Measurements from ENCODE around the gene IQCE.
A peak's percentile ranks its signal among the peaks of the same experiment; 100 is the strongest.

The IQCE gene

DNA sequence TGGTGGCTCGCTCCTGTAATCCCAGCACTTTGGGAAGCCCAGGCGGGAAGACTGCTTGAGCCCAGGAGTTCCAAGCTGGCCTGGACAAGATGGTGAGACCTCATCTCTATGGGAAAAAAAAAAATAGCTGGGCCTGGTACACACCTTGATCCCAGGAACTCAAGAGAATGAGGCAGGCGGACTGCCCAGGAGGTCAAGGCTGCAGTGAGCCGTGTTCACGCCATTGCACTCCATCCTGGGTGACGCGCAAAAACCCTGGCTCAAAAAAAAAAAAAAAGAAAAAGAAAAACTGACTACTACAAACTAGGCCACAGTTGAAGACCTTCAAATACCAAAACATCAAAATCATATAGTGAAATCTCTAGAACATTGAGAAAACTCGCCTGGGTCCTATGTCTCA lies 7.4 kb upstream of the IQCE start:
- Histone ChIP-seq H3K9me2 (ENCODE audit: low read depth, low read length) (no peaks in the 10 kb centered on the region), H3K4me3 (ENCODE audit: low read depth, low read length, poor library complexity, severe bottlenecking) (no peak overlapping the region), H3K9ac (ENCODE audit: low read length) (no peak overlapping the region), H2AFZ (ENCODE audit: low read length) (no peak overlapping the region), H3K27me3 (ENCODE audit: insufficient read depth, low read length) (no peaks in the 10 kb centered on the region), H3K9me3 (ENCODE audit: low read length) (no peaks in the 10 kb centered on the region), H3F3A (ENCODE audit: insufficient read depth, low read length) (no peaks in the 10 kb centered on the region), H3K27ac (ENCODE audit: low read depth, low read length, poor library complexity, severe bottlenecking) (no peak overlapping the region), H4K20me1 (ENCODE audit: insufficient read depth, low read length) (no peaks in the 10 kb centered on the region), H3K79me2 (ENCODE audit: insufficient read depth, low read length) (no peaks in the 10 kb centered on the region), H3K4me2 (ENCODE audit: low read length) (no peak overlapping the region), H3K4me1 (ENCODE audit: insufficient read depth, low read length, severe bottlenecking) (peaks cover 16% of the 10 kb centered on the region), H3K36me3 (ENCODE audit: insufficient read depth, low read length) (peaks cover 39% of the 10 kb centered on the region)
- TF ChIP-seq, protein P1, sequence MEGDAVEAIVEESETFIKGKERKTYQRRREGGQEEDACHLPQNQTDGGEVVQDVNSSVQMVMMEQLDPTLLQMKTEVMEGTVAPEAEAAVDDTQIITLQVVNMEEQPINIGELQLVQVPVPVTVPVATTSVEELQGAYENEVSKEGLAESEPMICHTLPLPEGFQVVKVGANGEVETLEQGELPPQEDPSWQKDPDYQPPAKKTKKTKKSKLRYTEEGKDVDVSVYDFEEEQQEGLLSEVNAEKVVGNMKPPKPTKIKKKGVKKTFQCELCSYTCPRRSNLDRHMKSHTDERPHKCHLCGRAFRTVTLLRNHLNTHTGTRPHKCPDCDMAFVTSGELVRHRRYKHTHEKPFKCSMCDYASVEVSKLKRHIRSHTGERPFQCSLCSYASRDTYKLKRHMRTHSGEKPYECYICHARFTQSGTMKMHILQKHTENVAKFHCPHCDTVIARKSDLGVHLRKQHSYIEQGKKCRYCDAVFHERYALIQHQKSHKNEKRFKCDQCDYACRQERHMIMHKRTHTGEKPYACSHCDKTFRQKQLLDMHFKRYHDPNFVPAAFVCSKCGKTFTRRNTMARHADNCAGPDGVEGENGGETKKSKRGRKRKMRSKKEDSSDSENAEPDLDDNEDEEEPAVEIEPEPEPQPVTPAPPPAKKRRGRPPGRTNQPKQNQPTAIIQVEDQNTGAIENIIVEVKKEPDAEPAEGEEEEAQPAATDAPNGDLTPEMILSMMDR (IDR thresholded peaks at IDR 0.05; ENCODE audit: low read length), result no peak
- no peak for TF ChIP-seq EZH2 (IDR thresholded peaks at IDR 0.05; ENCODE audit: borderline replicate concordance, low read length)

DNA sequence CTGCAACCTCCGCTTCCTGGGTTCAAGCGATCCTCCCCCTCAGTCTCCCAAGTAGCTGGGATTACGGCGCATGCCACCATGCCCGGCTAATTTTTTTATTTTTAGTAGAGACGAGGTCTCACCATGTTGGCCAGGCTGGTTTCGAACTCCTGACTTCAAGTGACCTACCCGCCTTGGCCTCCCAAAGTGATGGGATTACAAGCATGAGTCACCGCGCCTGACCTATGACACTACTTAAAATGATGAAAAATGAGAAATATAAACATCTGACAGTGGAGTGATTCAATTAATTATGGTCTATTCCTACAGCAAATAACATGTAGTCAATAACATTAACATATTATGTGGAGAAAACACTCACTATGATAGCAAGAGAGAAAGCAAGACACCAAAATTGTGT lies 5.7 kb upstream of the IQCE start:
- Histone ChIP-seq H3K4me1 (ENCODE audit: insufficient read depth, low read length, severe bottlenecking) (peaks cover 16% of the 10 kb centered on the region), H3K4me3 (ENCODE audit: low read depth, low read length, poor library complexity, severe bottlenecking) (no peak overlapping the region), H3K27ac (ENCODE audit: low read depth, low read length, poor library complexity, severe bottlenecking) (no peak overlapping the region), H3F3A (ENCODE audit: insufficient read depth, low read length) (no peaks in the 10 kb centered on the region), H3K9me2 (ENCODE audit: low read depth, low read length) (no peaks in the 10 kb centered on the region), H3K36me3 (ENCODE audit: insufficient read depth, low read length) (peaks cover 27% of the 10 kb centered on the region), H3K79me2 (ENCODE audit: insufficient read depth, low read length) (no peaks in the 10 kb centered on the region), H4K20me1 (ENCODE audit: insufficient read depth, low read length) (no peaks in the 10 kb centered on the region), H3K4me2 (ENCODE audit: low read length) (no peak overlapping the region), H2AFZ (ENCODE audit: low read length) (no peak overlapping the region), H3K27me3 (ENCODE audit: insufficient read depth, low read length) (no peaks in the 10 kb centered on the region), H3K9me3 (ENCODE audit: low read length) (no peaks in the 10 kb centered on the region), H3K9ac (ENCODE audit: low read length) (no peak overlapping the region)
- TF ChIP-seq, protein P1 (IDR thresholded peaks at IDR 0.05; ENCODE audit: low read length), result no peak
- TF ChIP-seq EZH2 (IDR thresholded peaks at IDR 0.05; ENCODE audit: borderline replicate concordance, low read length), result no peak

DNA sequence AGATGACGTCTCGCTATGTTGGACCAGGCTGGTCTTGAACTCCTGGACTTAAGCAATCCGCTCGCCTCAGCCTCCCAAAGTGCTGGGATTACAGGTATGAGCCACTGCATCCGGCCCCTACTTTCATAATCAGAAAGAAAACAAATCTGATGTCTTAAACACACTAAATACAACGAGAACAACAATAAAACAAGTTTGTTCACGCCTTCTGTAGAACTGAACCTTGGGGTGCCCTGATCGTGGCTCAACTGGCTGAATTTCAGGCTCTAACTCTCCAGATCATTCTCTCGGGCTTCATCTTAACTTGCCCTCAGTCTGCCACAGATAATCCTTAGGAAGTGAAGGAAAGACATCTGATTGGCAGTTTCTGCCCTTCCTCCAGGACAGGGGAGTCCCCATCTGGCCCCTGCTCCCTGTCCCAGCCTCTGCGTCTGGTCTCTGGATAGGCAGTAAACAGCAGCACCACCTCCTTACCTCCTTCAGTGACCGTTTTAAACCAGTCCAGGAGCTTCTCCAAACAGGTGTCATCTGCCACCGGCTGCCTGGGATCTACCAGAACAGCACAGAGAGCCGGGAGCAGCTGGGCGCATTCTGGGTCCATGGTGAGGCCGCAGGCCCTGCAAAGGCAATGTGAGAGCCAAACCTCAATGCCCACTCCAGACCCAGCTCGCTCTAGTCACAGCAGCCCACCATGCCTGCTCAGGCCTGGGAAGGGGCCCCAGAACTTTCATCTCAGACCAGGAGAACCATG lies 4.8 kb upstream of the IQCE start:
- Histone ChIP-seq H3K9me3 (ENCODE audit: low read length) (no peaks in the 10 kb centered on the region), H3F3A (ENCODE audit: insufficient read depth, low read length) (no peaks in the 10 kb centered on the region), H2AFZ (ENCODE audit: low read length) (no peak overlapping the region), H4K20me1 (ENCODE audit: insufficient read depth, low read length) (no peaks in the 10 kb centered on the region), H3K4me3 (ENCODE audit: low read depth, low read length, poor library complexity, severe bottlenecking) (peak overlapping the region; percentile 87), H3K27me3 (ENCODE audit: insufficient read depth, low read length) (no peaks in the 10 kb centered on the region), H3K4me1 (ENCODE audit: insufficient read depth, low read length, severe bottlenecking) (peaks cover 22% of the 10 kb centered on the region), H3K27ac (ENCODE audit: low read depth, low read length, poor library complexity, severe bottlenecking) (peak overlapping the region; percentile 44), H3K36me3 (ENCODE audit: insufficient read depth, low read length) (peaks cover 18% of the 10 kb centered on the region), H3K79me2 (ENCODE audit: insufficient read depth, low read length) (no peaks in the 10 kb centered on the region), H3K9ac (ENCODE audit: low read length) (peak overlapping the region; percentile 65), H3K9me2 (ENCODE audit: low read depth, low read length) (no peaks in the 10 kb centered on the region), H3K4me2 (ENCODE audit: low read length) (peak overlapping the region; percentile 97)
- TF ChIP-seq, protein P1 (IDR thresholded peaks at IDR 0.05; ENCODE audit: low read length), result no peak
- no peak for TF ChIP-seq EZH2 (IDR thresholded peaks at IDR 0.05; ENCODE audit: borderline replicate concordance, low read length)
